Inflammatory macrophage treated with lipopolysaccharide for 4 hours (primary cell): ENCODE results near the gene PARP12.

ENCODE experiments used
- DNase-seq: peaks from one replicate; pipeline ENCODE4 v3.0.0-alpha.2; 2020

Gene PARP12

GRCh38 chr7:140010194-140010895, 52.4 kb downstream of the PARP12 start:
- no peak for DNase-seq

GRCh38 chr7:140009735-140010134, 53.0 kb downstream of the PARP12 start:
- DNase-seq = no peak

- no peak for DNase-seq
Observed at GRCh38 chr7:140008755-140009610, 53.8 kb downstream of the PARP12 start.

GRCh38 chr7:140007051-140007690, 55.6 kb downstream of the PARP12 start:
- DNase-seq = no peak

- no peak for DNase-seq
Observed at GRCh38 chr7:140006600-140006999, 56.2 kb downstream of the PARP12 start.

- no peak for DNase-seq
Observed at GRCh38 chr7:140005754-140006503, 56.8 kb downstream of the PARP12 start.

GRCh38 chr7:140005341-140005740, 57.4 kb downstream of the PARP12 start:
- no peak for DNase-seq

- DNase-seq = no peak
Observed at GRCh38 chr7:140004672-140005071, 58.1 kb downstream of the PARP12 start.

- peak; percentile 57 for DNase-seq
Observed at GRCh38 chr7:140003913-140004382, 58.8 kb downstream of the PARP12 start.

GRCh38 chr7:140000666-140001268, 62.0 kb downstream of the PARP12 start:
- DNase-seq = no peak

GRCh38 chr7:139999516-139999915, 63.2 kb downstream of the PARP12 start:
- no peak for DNase-seq

- no peak for DNase-seq
Observed at GRCh38 chr7:139998572-139998971, 64.2 kb downstream of the PARP12 start.

GRCh38 chr7:139995017-139995915, 67.5 kb downstream of the PARP12 start:
- DNase-seq = no peak

- no peak for DNase-seq
Observed at GRCh38 chr7:139994356-139994755, 68.4 kb downstream of the PARP12 start.

GRCh38 chr7:139993592-139993991, 69.2 kb downstream of the PARP12 start:
- no peak for DNase-seq

- peak; percentile 40 for DNase-seq
Observed at GRCh38 chr7:139993169-139993568, 69.6 kb downstream of the PARP12 start.

GRCh38 chr7:139992353-139993044, 70.3 kb downstream of the PARP12 start:
- DNase-seq = peak; percentile 55

- DNase-seq = no peak
Observed at GRCh38 chr7:139991911-139992310, 70.8 kb downstream of the PARP12 start.

- DNase-seq = no peak
Observed at GRCh38 chr7:139991269-139991666, 71.5 kb downstream of the PARP12 start.

GRCh38 chr7:139990571-139991268, 72.0 kb downstream of the PARP12 start:
- no peak for DNase-seq
